HG03108 (cell line): ENCODE results near the gene LHFPL2.
"Not testable (repeated sequence)": the region's sequence is repeated elsewhere in the genome, so short reads cannot be mapped to it uniquely, and the experiment has no call there.

Source experiments
- ATAC-seq: cut with Tn5 transposase; IDR thresholded peaks from one replicate; pipeline ENCODE4 v1.9.1; 2021; ENCODE audit warnings: moderate library complexity; ENCODE audit not compliant: unreplicated experiment

Gene LHFPL2

GRCh38 chr5:78666975-78667374 is 18.4 kb upstream of the LHFPL2 start:
- not testable (repeated sequence) for ATAC-seq

GRCh38 chr5:78666041-78666444 is 17.5 kb upstream of the LHFPL2 start:
- no peak for ATAC-seq

GRCh38 chr5:78665534-78665933 is 17.0 kb upstream of the LHFPL2 start:
- no peak for ATAC-seq

- no peak for ATAC-seq
These were observed 13.8 kb upstream of the LHFPL2 start for GRCh38 chr5:78662323-78662722.

- ATAC-seq = peak; percentile 64
These were observed 13.1 kb upstream of the LHFPL2 start for GRCh38 chr5:78661691-78662090.

- no peak for ATAC-seq
These were observed 12.5 kb upstream of the LHFPL2 start for GRCh38 chr5:78661044-78661443.

- no peak for ATAC-seq
These were observed 11.8 kb upstream of the LHFPL2 start for GRCh38 chr5:78660401-78660800.

GRCh38 chr5:78659714-78660113 is 11.1 kb upstream of the LHFPL2 start:
- no peak for ATAC-seq

GRCh38 chr5:78659114-78659513 is 10.5 kb upstream of the LHFPL2 start:
- no peak for ATAC-seq

GRCh38 chr5:78657201-78657600 is 8.6 kb upstream of the LHFPL2 start:
- ATAC-seq = no peak

GRCh38 chr5:78655746-78656290 is 7.2 kb upstream of the LHFPL2 start:
- ATAC-seq = no peak

GRCh38 chr5:78654386-78654785 is 5.8 kb upstream of the LHFPL2 start:
- no peak for ATAC-seq

- no peak for ATAC-seq
These were observed 5.3 kb upstream of the LHFPL2 start for GRCh38 chr5:78653681-78654366.

GRCh38 chr5:78653031-78653430 is 4.5 kb upstream of the LHFPL2 start:
- no peak for ATAC-seq

GRCh38 chr5:78651468-78651867 is 2.9 kb upstream of the LHFPL2 start:
- ATAC-seq = no peak

- no peak for ATAC-seq
These were observed 2.0 kb upstream of the LHFPL2 start for GRCh38 chr5:78650531-78650930.

GRCh38 chr5:78649861-78650496 is 1.4 kb upstream of the LHFPL2 start:
- no peak for ATAC-seq

- no peak for ATAC-seq
These were observed 681 bp upstream of the LHFPL2 start for GRCh38 chr5:78649211-78649695.

- peak; percentile 24 for ATAC-seq
These were observed 674 bp downstream of the LHFPL2 start for GRCh38 chr5:78647838-78648358.

GRCh38 chr5:78647351-78647818 is 1.2 kb downstream of the LHFPL2 start:
- ATAC-seq = no peak

GRCh38 chr5:78644741-78645300 is 3.8 kb downstream of the LHFPL2 start:
- ATAC-seq = no peak

- ATAC-seq = no peak
These were observed 4.4 kb downstream of the LHFPL2 start for GRCh38 chr5:78644129-78644528.
